NT2/D1 (cell line): ENCODE measurements around the gene TBX20.

Experiments used
- SUZ12 ChIP-seq: IDR thresholded peaks from 2 replicates; pipeline ENCODE4 v1.6.1; 2011; ENCODE audit not compliant: insufficient read length, insufficient read depth; ENCODE audit errors: extremely low read depth
- YY1 ChIP-seq: IDR thresholded peaks from 2 replicates; pipeline ENCODE4 v1.6.1; 2011; ENCODE audit not compliant: insufficient read length, insufficient read depth
- ZNF274 ChIP-seq: IDR thresholded peaks from 2 replicates; pipeline ENCODE4 v1.6.1; 2011; ENCODE audit warnings: mild to moderate bottlenecking, low read depth, low read length

DNA sequence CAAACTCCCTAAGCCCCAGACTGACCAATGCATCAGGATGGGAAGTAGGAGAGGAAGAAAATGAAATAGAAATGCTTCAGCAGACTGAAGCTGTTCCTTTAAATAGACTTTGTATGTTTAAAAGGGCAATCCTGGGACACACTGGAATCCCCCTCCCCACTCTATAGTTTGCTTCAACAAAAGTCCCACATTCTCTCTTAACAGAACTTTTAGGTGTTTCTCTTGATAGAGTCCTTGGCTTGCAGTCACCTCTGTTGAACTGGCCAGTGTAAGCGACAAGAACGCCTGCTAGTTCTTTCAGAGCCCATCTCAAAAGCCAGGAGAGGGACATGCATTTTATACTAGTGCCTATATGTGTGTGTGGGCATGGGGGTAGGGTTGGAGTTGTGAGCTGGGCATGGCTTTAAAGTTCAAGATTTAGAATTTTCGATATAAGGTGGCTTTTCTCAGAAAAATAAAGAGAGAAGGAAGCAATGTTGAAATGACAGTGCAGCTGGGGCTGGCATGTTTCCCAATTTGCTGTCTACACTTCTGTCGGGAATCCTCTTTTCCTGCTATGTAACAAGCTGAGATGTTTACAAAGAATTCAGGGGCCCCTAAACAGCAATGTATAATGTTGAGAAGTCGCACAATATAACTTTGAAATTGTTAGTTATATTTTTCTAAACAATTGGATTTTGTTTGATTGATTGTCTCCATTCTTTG is 2.1 kb downstream of the TBX20 start:
- TF ChIP-seq ZNF274 (no peak), YY1 (no peak), SUZ12 (no peak)
